Activated CD4-positive, alpha-beta T cell treated with anti-CD3 and anti-CD28 coated beads, Interleukin-2, Interleukin-4, amounts not matched to agents 100 ng/mL and 50 ng/mL, durations not matched to agents 16 hours and 8 hours (primary cell): ENCODE results near the gene CD151.

ENCODE experiments used
- DNase-seq: peaks from one replicate; pipeline ENCODE4 v3.0.0-alpha.2; 2020; ENCODE audit warnings: low spot score

CD151 gene

DNA sequence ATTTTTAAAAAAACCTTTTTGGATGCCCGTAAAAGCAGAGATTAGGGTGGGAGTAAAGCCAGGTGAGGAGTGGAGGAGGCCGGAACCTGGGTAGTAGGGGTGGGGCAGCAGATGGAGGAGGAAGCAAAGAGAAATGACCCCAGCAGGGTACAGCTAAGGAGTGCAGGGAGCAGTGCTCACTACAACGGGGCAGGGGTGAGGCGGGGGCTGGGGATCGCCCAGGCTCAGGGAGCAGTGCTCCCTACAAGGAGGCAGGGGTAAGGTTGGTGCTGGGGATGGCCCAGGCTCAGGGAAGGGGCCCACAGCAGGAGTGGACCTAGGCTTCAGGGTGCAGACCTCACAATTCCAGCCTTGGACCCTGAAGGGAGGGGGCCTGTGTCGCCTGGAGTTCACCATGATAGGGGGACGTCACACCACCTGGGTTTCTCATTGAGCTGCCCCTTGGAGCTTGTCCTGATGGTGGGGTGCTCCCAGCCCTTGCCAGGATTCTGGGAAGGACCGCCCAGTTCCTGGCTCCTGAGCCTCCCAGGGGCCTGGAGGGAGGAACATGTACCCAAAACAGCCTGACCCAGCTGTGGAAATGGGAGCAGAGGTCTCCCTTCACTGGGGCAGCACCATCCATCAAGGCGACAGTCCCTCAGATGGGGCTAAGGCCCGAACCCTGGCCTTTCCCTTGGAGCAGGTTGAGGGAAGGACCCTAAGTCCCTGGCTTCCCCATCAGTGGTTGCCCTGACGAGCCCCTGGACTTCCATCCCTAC is 16.9 kb upstream of the CD151 start:
- no peak for DNase-seq

- DNase-seq = no peak
Measured at GRCh38 chr11:816433-816779, 16.3 kb upstream of the CD151 start.

DNA sequence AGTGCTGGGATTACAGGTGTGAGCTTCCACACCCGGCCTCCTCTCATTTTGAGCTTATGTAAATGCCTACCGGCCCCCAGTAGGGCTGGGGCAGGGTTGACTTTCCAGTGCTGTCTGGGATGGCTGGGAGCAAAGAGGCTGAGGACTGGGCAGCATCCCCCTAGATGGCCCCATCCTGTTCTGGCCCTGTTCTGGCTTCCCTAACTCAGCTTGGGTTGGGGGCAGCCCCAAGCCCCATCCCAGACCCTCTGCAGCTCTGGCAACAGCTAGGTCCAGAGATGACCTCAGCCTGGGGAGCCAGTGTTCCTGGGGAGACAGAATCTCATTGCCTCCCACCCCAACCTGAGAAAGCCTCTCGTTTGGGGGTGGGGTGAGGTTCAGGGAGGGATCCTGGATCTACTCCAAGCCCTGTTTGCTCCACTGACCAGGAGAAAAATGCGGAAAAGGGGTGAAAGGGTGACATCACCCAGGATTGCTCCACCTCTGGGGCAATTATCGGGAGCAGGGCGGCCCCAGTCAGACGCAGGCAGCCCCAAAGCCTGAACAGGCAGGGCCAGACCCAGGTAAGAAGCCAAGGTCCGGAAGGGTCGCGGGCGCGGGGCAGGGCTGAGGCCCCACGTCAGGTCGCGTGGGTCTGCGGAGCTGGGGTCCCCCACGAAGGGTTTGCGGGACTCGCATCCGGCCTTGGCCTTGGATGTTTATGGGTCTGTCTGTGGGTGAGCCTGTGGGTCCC is 14.2 kb upstream of the CD151 start, which contains the start of gene PNPLA2:
Gene PNPLA2 (plus strand): TSS at position 519 of the 733 bp plus-strand sequence. CDS start 805 bp downstream, outside the sequence.
- no peak for DNase-seq

- DNase-seq = peak; percentile 90
Measured at GRCh38 chr11:819129-819931, 13.4 kb upstream of the CD151 start.

GRCh38 chr11:819943-820649 is 12.7 kb upstream of the CD151 start:
- peak; percentile 90 for DNase-seq

GRCh38 chr11:820655-821511 is 11.9 kb upstream of the CD151 start:
- DNase-seq = no peak

GRCh38 chr11:821512-822371 is 11.0 kb upstream of the CD151 start:
- DNase-seq = no peak

DNA sequence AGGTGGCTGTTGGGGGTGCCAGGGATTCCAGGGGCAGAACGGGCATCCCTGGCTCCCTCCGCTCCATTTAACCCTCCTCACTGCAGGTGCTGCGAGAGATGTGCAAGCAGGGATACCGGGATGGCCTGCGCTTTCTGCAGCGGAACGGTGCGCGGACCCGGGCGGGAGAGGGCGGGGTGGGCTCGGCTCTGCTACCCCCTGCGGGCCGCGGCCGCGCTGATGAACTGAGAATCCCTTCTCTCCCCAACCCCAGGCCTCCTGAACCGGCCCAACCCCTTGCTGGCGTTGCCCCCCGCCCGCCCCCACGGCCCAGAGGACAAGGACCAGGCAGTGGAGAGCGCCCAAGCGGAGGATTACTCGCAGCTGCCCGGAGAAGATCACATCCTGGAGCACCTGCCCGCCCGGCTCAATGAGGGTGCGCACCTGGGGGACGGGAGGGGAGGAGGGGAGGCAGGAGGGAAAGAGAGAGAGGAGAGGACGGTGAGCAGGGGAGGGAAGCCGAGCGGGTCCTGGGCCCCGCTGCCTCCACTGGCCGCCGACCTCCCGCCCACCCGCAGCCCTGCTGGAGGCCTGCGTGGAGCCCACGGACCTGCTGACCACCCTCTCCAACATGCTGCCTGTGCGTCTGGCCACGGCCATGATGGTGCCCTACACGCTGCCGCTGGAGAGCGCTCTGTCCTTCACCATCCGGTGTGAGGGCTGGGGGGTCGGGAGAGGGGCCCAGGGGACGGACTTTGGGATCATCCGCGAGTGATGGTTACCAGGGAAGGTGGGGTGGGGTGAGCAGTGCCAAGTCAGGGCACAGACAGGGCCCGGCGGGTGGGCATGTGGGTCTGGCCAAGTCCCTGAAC is 9.1 kb upstream of the CD151 start:
- no peak for DNase-seq

GRCh38 chr11:824292-824880 is 8.4 kb upstream of the CD151 start:
- DNase-seq = no peak

DNA sequence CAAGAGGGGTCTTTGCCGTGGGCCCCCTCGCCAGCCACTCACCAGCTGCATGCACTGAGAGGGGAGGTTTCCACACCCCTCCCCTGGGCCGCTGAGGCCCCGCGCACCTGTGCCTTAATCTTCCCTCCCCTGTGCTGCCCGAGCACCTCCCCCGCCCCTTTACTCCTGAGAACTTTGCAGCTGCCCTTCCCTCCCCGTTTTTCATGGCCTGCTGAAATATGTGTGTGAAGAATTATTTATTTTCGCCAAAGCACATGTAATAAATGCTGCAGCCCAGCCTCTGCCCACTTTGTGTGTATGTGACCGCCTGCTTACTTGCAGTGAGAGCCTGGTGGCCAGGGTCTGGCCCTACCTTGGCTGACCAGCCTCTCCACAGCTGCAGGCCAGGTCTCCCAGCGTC is 7.8 kb upstream of the CD151 start:
- DNase-seq = no peak

DNA sequence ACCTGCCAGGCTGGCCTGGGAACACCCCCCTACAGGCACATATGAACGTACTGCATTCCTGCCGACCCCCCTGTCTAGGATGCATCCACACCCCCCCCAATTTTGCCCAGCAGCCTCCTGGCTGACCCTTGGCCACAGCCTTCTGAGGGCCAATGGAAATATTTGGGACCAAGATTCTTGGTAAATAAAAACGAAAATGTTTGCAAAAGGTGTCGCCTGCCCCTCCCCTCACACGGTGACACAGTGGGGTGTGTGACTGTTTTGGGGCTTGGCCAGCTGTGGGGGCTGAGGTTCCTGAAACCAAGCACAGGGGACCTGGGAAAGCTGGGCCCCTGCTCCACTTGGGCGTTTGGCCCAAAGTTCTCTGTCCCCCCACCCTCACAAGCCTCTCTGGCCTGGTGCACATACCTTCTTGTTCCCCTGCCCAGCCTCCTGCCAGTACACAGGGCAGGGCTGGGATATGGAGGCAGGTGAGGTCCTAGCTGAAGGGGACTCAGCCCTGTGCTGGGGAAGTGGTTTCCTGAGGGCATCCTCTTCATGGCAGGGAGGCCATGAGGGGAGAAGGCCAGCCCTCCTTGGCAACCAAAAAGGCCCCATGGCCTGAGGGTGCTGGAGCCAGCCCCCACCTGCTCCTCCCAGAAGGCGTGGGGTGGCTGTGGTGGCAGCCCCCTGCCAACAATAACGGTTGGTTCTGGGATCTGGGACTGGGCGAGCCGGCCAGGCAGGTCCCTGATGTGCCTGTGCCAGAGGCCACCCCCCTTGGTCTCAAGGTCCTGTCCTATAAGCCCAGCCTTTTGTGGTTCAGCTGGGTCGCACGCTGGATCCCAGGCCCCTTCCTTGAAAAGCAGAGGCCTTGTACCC is 7.2 kb upstream of the CD151 start:
- DNase-seq = no peak

DNA sequence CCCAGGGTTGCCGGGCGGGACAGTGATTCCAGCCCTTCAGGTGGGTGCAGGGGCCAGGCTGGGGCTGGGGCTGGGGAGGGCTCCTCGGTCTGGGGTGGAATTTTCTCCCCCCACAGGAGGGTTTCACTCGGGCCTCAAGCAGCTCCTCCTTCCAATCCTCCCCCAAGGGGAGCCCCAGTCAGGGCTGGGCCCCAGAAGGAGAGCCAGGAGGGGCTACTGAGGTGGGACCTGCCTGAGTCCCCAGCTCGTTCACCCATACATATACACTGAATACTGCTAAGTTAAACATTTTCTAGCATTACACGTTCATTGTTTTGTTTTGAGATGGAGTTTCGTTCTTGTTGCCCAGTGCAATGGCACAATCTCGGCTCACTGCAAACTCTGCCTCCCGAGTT is 6.5 kb upstream of the CD151 start:
- DNase-seq = no peak

- DNase-seq = no peak
Measured at GRCh38 chr11:826836-827145, 6.0 kb upstream of the CD151 start.

DNA sequence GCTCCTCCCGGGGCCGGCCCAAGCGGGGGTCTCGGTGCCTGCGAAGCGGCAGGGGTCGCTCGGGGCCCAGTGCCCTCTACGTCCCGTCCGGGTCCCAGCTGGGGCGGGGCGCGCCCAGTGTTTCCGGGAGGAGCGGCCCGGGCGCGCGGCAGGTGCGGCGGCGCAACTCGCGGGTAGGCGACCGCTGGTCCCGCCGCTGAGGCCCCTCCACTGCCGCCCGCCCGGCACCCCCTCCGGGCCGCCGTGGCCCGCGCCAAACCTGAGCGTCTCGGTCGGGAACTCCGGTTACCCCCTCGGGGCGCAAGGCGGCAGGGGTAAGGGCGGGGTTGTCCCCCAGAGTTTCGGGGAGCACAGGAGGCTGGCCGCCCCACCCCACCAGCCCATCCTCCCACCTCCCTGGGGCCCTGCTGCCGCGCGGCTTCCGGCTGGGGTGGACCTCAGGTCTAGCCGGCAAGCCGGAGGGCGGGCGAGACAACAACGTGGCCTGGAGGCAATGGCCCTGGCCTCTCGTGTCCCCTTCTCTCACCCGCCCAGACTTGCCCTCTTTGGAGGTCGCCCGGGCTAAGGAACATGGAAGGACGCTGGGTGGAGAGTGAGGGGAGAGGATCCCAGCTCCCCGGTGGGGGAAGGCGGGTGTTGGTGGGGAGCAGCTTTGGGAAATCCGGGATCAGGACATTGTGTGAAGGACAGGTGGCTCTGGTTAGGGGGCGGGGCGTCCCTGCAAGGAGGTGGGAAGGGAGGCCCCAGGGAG is 5.4 kb upstream of the CD151 start:
- no peak for DNase-seq

DNA sequence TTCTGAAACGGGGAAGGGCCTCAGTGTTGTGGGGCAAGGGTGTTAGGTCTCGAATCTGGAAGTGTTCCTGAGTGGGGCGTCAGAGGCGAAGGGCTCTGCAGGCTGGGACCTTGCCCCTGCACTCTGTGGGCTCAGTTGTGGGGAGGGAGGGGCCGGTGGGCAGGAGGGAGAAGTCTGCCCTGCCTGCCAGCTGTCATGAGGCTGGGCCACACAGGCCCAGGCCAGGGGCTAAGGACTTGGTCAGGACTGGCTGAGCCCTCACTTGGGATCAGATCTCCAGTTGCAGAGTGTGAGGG is 4.9 kb upstream of the CD151 start, which contains the start of gene CRACR2B:
Gene CRACR2B (plus strand): TSS at position 23 of the 296 bp plus-strand sequence. CDS start 689 bp downstream, outside the sequence.
- no peak for DNase-seq

- no peak for DNase-seq
Measured at GRCh38 chr11:828506-829175, 4.1 kb upstream of the CD151 start.
